Lung (tissue), 12 donors: ENCODE data around the gene ACP7. TPM values are rescaled to one million over a fixed set of nuclear protein-coding genes. Genes with fewer than 3 reads are reported as not detected.

ENCODE experiments used
- ATAC-seq: fragments of 200-7000 bp; cut with Tn5 transposase; one replicate; pipeline ENCODE4 v1.9.1; 2020; ENCODE audit warnings: moderate number of reproducible peaks; ENCODE audit not compliant: insufficient read depth, low FRiP score
- DNase-seq, 3 donors: peaks; one replicate each; pipeline ENCODE4 v3.0.0-alpha.2; 2013 to 2017
- H3K27ac ChIP-seq, 2 donors: one replicate each; pipeline ENCODE4 v1.5.1; 2013; ENCODE audit warnings: mild to moderate bottlenecking in 2 of 2, moderate library complexity in 2 of 2, control low read depth in 1 of 2, inconsistent platforms in 1 of 2, low read depth in 1 of 2, low read length in 1 of 2
- H3K27me3 ChIP-seq, 3 donors: one replicate each; pipeline ENCODE4 v1.5.1; 2013; ENCODE audit warnings: low read length in 2 of 3; ENCODE audit not compliant: control insufficient read depth in 3 of 3, insufficient read depth in 3 of 3
- H3K36me3 ChIP-seq, 4 donors: one replicate each; pipeline ENCODE4 v1.5.1; 2013; ENCODE audit warnings: low read length in 4 of 4, mild to moderate bottlenecking in 1 of 4, moderate library complexity in 1 of 4; ENCODE audit not compliant: control insufficient read depth in 4 of 4, insufficient read depth in 4 of 4
- H3K4me1 ChIP-seq, 5 donors: one replicate each; pipeline ENCODE4 v1.5.1; 2013; ENCODE audit warnings: low read length in 5 of 5, mild to moderate bottlenecking in 2 of 5, moderate library complexity in 1 of 5; ENCODE audit not compliant: control insufficient read depth in 5 of 5, insufficient read depth in 5 of 5
- H3K4me3 ChIP-seq: one replicate; pipeline ENCODE4 v1.5.1; 2013; ENCODE audit warnings: mild to moderate bottlenecking, control low read depth, moderate library complexity
- H3K9ac ChIP-seq, 2 donors: one replicate each; pipeline ENCODE4 v1.5.1; 2013; ENCODE audit warnings: low read length in 2 of 2, control low read depth in 1 of 2; ENCODE audit not compliant: insufficient read depth in 1 of 2
- H3K9me3 ChIP-seq, 4 donors: one replicate each; pipeline ENCODE4 v1.5.1; 2013; ENCODE audit warnings: low read length in 3 of 4, mild to moderate bottlenecking in 1 of 4, moderate library complexity in 1 of 4; ENCODE audit not compliant: control insufficient read depth in 4 of 4, insufficient read depth in 3 of 4
- CTCF ChIP-seq: IDR thresholded peaks from 2 replicates; pipeline ENCODE4 v1.5.1; 2012; ENCODE audit warnings: mild to moderate bottlenecking; ENCODE audit errors: control extremely low read depth, extremely low read depth
- WGBS, 2 donors: extraction: QIAGEN DNeasy Blood & Tissue Kit; methylation state at CpG; one replicate each; pipeline ENCODE4 v1.1.7; 2013; 5-methylcytosine and 5-hydroxymethylcytosine counted together
- polyA plus RNA-seq, 2 donors: library from polyadenylated mRNA; stranded (reverse); fragments of 200-250 nt; gene quantifications; one replicate each; pipeline ENCODE4 v1.2.1, GENCODE V29; 2013
- total RNA-seq, 2 donors: library from RNA; depleted of rRNA in 1 of 2; stranded (reverse); fragments of >200 nt in 1 of 2; gene quantifications; one replicate each; pipeline ENCODE4 v1.2.1, GENCODE V29; 2014 to 2021
- donor health status: control.
- donor health status: control.
- donor health status: Bipolar disorder and iron deficiency.
- donor health status: healthy.
- donor health status: DM: yes; HTN: yes; CAD: no.

The ACP7 gene
- total and polyA plus RNA-seq, 4 donors = 0.03 TPM; not detected in 3

- no peaks in the 10 kb centered on the region for H3K27me3 ChIP-seq
- H3K36me3 ChIP-seq = no peaks in the 10 kb centered on the region
- no peaks in the 10 kb centered on the region for H3K9me3 ChIP-seq
- no peak for ATAC-seq
- no peak overlapping the region for H3K9ac ChIP-seq
- 88 to 91% methylated on average over 15 of the region's 15 CpGs for WGBS, 2 donors
- no peak overlapping the region for H3K4me3 ChIP-seq
- peak overlapping the region in 1 of 2 donors; percentile 75 for H3K27ac ChIP-seq
- TF ChIP-seq CTCF = no peak
- peaks cover 0 to 55% (median 42%) of the 10 kb centered on the region in 5 donors for H3K4me1 ChIP-seq
- DNase-seq = no peak
Observed at GRCh38 chr19:39157997-39158389, 73.8 kb downstream of the ACP7 start.

- ATAC-seq = no peak
- DNase-seq = no peak
- Histone ChIP-seq H3K9me3 (no peaks in the 10 kb centered on the region), H3K4me1 (peaks cover 0 to 57% (median 41%) of the 10 kb centered on the region in 5 donors), H3K27ac (no peak overlapping the region), H3K36me3 (no peaks in the 10 kb centered on the region), H3K4me3 (no peak overlapping the region), H3K27me3 (no peaks in the 10 kb centered on the region), H3K9ac (no peak overlapping the region)
- TF ChIP-seq CTCF = no peak
- 80 to 87% methylated on average over 12 of the region's 12 CpGs for WGBS, 2 donors
Observed at GRCh38 chr19:39158646-39159260, 74.6 kb downstream of the ACP7 start.

GRCh38 chr19:39160523-39160861, 76.3 kb downstream of the ACP7 start:
- DNase-seq (peak; percentile 55 to 75 (median 56)), ATAC-seq (no peak)
- Histone ChIP-seq H3K4me1 (peaks cover 0 to 47% (median 28%) of the 10 kb centered on the region in 5 donors), H3K9ac (no peak overlapping the region), H3K9me3 (no peaks in the 10 kb centered on the region), H3K36me3 (no peaks in the 10 kb centered on the region), H3K4me3 (no peak overlapping the region), H3K27me3 (no peaks in the 10 kb centered on the region), H3K27ac (peak overlapping the region in 1 of 2 donors; percentile 66)
- 31 to 47% methylated on average over 8 of the region's 8 CpGs for WGBS, 2 donors
- no peak for TF ChIP-seq CTCF

Other genes with a start within 250 kb of the ACP7 start
- 100 to 1,000 TPM; 233 to 298 TPM for gene HNRNPL, start 234.4 kb upstream of the ACP7 start, total RNA-seq
- 100 to 1,000 TPM; 169 to 185 TPM for gene HNRNPL, start 234.4 kb upstream of the ACP7 start, polyA plus RNA-seq
- gene RINL, start 206.1 kb upstream of the ACP7 start, total RNA-seq = 10 to 100 TPM in 1 of 2 donors, 1 to 10 TPM in 1; 7.0 to 17.0 TPM
- gene RINL, start 206.1 kb upstream of the ACP7 start, polyA plus RNA-seq = 10 to 100 TPM; 13.8 to 24.0 TPM
- gene SIRT2, start 184.8 kb upstream of the ACP7 start, total RNA-seq = 10 to 100 TPM; 50.4 to 54.8 TPM
- gene SIRT2, start 184.8 kb upstream of the ACP7 start, polyA plus RNA-seq = 10 to 100 TPM; 35.5 to 46.7 TPM
- 10 to 100 TPM; 12.8 to 37.3 TPM for gene NFKBIB, start 184.4 kb upstream of the ACP7 start, total RNA-seq
- gene NFKBIB, start 184.4 kb upstream of the ACP7 start, polyA plus RNA-seq = 10 to 100 TPM; 60.2 to 60.8 TPM
- gene CCER2, start 172.2 kb upstream of the ACP7 start, total RNA-seq = under 1 TPM in 1 of 2 donors, not detected in 1; 0.46 TPM
- gene CCER2, start 172.2 kb upstream of the ACP7 start, polyA plus RNA-seq = 1 to 10 TPM in 1 of 2 donors, under 1 TPM in 1; 0.19 to 1.2 TPM
- 10 to 100 TPM; 14.3 to 31.1 TPM for gene SARS2, start 153.6 kb upstream of the ACP7 start, total RNA-seq
- gene SARS2, start 153.6 kb upstream of the ACP7 start, polyA plus RNA-seq = 10 to 100 TPM; 17.6 to 34.6 TPM
- 10 to 100 TPM; 10.7 to 45.6 TPM for gene MRPS12, start 153.4 kb upstream of the ACP7 start, total RNA-seq
- gene MRPS12, start 153.4 kb upstream of the ACP7 start, polyA plus RNA-seq = 10 to 100 TPM; 28.1 to 63.5 TPM
- gene FBXO17, start 108.6 kb upstream of the ACP7 start, total RNA-seq = 10 to 100 TPM; 10.4 to 18.8 TPM
- 1 to 10 TPM; 5.1 to 7.5 TPM for gene FBXO17, start 108.6 kb upstream of the ACP7 start, polyA plus RNA-seq
- 10 to 100 TPM in 1 of 2 donors, 1 to 10 TPM in 1; 2.8 to 18.0 TPM for gene FBXO27, start 51.8 kb upstream of the ACP7 start, total RNA-seq
- 1 to 10 TPM; 2.9 to 8.3 TPM for gene FBXO27, start 51.8 kb upstream of the ACP7 start, polyA plus RNA-seq
- 10 to 100 TPM; 23.2 to 60.8 TPM for gene PAK4, start 41.4 kb downstream of the ACP7 start, total RNA-seq
- 10 to 100 TPM; 34.8 to 38.5 TPM for gene PAK4, start 41.4 kb downstream of the ACP7 start, polyA plus RNA-seq
- under 1 TPM; 0.09 to 0.97 TPM for gene NCCRP1, start 112.6 kb downstream of the ACP7 start, total RNA-seq
- gene NCCRP1, start 112.6 kb downstream of the ACP7 start, polyA plus RNA-seq = under 1 TPM; 0.05 to 0.26 TPM
- not detected for gene SYCN, start 119.9 kb downstream of the ACP7 start, total RNA-seq
- under 1 TPM in 1 of 2 donors, not detected in 1; 0.18 TPM for gene SYCN, start 119.9 kb downstream of the ACP7 start, polyA plus RNA-seq
- gene IFNL3, start 160.6 kb downstream of the ACP7 start, total RNA-seq = not detected
- not detected for gene IFNL3, start 160.6 kb downstream of the ACP7 start, polyA plus RNA-seq
- not detected for gene IFNL4, start 164.5 kb downstream of the ACP7 start, total RNA-seq
- gene IFNL4, start 164.5 kb downstream of the ACP7 start, polyA plus RNA-seq = not detected
- gene IFNL2, start 184.0 kb downstream of the ACP7 start, total RNA-seq = not detected
- not detected for gene IFNL2, start 184.0 kb downstream of the ACP7 start, polyA plus RNA-seq
- gene IFNL1, start 212.0 kb downstream of the ACP7 start, total RNA-seq = not detected
- gene IFNL1, start 212.0 kb downstream of the ACP7 start, polyA plus RNA-seq = under 1 TPM in 1 of 2 donors, not detected in 1; 0.17 TPM
- gene LRFN1, start 236.5 kb downstream of the ACP7 start, total RNA-seq = 1 to 10 TPM; 1.6 to 2.2 TPM
- 1 to 10 TPM; 1.2 to 3.6 TPM for gene LRFN1, start 236.5 kb downstream of the ACP7 start, polyA plus RNA-seq